ENCODE data around the gene ANO2.

ANO2 gene

GRCh38 chr12:5616854-5617253 lies 328.2 kb downstream of the ANO2 start:
- no peak overlapping the region for H3K4me3 ChIP-seq (ENCODE audit: control insufficient read depth, low read depth, low read length)
- no peak for DNase-seq (ENCODE audit: low read depth)
- TF ChIP-seq CTCF (IDR thresholded peaks at IDR 0.05; ENCODE audit: control insufficient read depth, insufficient read depth, low read depth, low read length, missing control alignments) = no peak

GRCh38 chr12:5615760-5616159 lies 329.3 kb downstream of the ANO2 start:
- no peak for TF ChIP-seq CTCF (IDR thresholded peaks at IDR 0.05; ENCODE audit: control insufficient read depth, insufficient read depth, low read depth, low read length, missing control alignments)
- no peak for DNase-seq (ENCODE audit: low read depth)
- H3K4me3 ChIP-seq (ENCODE audit: control insufficient read depth, low read depth, low read length) = no peak overlapping the region

GRCh38 chr12:5614256-5614655 lies 330.8 kb downstream of the ANO2 start:
- TF ChIP-seq CTCF (IDR thresholded peaks at IDR 0.05; ENCODE audit: control insufficient read depth, insufficient read depth, low read depth, low read length, missing control alignments) = no peak
- DNase-seq (ENCODE audit: low read depth) = no peak
- no peak overlapping the region for H3K4me3 ChIP-seq (ENCODE audit: control insufficient read depth, low read depth, low read length)

- DNase-seq (ENCODE audit: low read depth) = no peak
- H3K4me3 ChIP-seq (ENCODE audit: control insufficient read depth, low read depth, low read length) = no peak overlapping the region
- no peak for TF ChIP-seq CTCF (IDR thresholded peaks at IDR 0.05; ENCODE audit: control insufficient read depth, insufficient read depth, low read depth, low read length, missing control alignments)
These were observed 332.3 kb downstream of the ANO2 start for GRCh38 chr12:5612556-5613410.

- TF ChIP-seq CTCF (IDR thresholded peaks at IDR 0.05; ENCODE audit: control insufficient read depth, insufficient read depth, low read depth, low read length, missing control alignments) = no peak
- no peak for DNase-seq (ENCODE audit: low read depth)
- H3K4me3 ChIP-seq (ENCODE audit: control insufficient read depth, low read depth, low read length) = no peak overlapping the region
These were observed 333.9 kb downstream of the ANO2 start for GRCh38 chr12:5611162-5611561.

- no peak for TF ChIP-seq CTCF (IDR thresholded peaks at IDR 0.05; ENCODE audit: control insufficient read depth, insufficient read depth, low read depth, low read length, missing control alignments)
- H3K4me3 ChIP-seq (ENCODE audit: control insufficient read depth, low read depth, low read length) = no peak overlapping the region
- DNase-seq (ENCODE audit: low read depth) = no peak
These were observed 345.7 kb downstream of the ANO2 start for GRCh38 chr12:5599378-5599777.
